IPS-18c (cell line): ENCODE measurements around the gene TCF4.

Source experiments
- H3K4me3 ChIP-seq: 2 replicates; pipeline ENCODE4 v1.7.0; 2013; ENCODE audit warnings: low read depth, mild to moderate bottlenecking, low read length, moderate library complexity; ENCODE audit not compliant: insufficient read depth
- H3K9me3 ChIP-seq: one replicate; pipeline ENCODE4 v1.6.1; 2013; ENCODE audit warnings: mild to moderate bottlenecking, low read length, moderate library complexity; ENCODE audit not compliant: control insufficient read depth, insufficient read depth

Gene TCF4

GRCh38 chr18:55420665-55421307, 167.2 kb downstream of the TCF4 start:
- no peak overlapping the region for H3K4me3 ChIP-seq

DNA sequence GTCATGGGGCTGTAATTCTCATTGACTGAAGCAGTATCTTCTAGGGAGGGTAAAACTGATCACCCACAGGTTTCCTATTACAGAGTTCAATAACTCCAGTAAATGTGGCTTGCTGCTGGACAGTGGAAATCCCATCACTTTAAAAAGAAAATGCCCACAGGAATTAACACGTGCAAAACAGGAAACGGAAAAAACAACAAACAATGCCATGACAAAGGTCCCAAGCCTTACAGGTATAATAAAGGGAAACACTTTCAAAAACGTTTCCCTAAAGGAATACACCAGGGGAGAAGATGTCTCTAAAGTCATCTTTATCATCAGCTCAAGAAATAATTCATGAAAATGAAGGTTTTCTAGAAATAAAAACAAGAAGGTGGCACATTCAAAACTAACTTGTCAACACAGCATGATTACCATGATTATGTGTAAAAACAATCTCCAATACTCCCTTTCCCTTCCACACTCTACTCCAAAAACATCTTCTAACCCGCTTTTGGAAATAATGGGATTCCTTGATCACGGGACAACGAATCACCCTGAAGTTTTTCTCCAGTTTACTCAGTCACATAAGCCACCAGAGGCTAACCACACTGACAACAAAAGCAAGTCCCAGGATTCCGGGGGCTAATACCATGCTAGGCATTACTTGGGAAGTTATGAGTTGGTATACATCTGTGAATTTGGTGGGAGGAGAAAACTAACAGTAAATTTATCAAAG, 167.9 kb downstream of the TCF4 start:
- Histone ChIP-seq H3K9me3 (no peaks in the 10 kb centered on the region), H3K4me3 (no peak overlapping the region)

More at GRCh38 chr18:55420665-55421307, 167.2 kb downstream of the TCF4 start:
- no peaks in the 10 kb centered on the region for H3K9me3 ChIP-seq

DNA sequence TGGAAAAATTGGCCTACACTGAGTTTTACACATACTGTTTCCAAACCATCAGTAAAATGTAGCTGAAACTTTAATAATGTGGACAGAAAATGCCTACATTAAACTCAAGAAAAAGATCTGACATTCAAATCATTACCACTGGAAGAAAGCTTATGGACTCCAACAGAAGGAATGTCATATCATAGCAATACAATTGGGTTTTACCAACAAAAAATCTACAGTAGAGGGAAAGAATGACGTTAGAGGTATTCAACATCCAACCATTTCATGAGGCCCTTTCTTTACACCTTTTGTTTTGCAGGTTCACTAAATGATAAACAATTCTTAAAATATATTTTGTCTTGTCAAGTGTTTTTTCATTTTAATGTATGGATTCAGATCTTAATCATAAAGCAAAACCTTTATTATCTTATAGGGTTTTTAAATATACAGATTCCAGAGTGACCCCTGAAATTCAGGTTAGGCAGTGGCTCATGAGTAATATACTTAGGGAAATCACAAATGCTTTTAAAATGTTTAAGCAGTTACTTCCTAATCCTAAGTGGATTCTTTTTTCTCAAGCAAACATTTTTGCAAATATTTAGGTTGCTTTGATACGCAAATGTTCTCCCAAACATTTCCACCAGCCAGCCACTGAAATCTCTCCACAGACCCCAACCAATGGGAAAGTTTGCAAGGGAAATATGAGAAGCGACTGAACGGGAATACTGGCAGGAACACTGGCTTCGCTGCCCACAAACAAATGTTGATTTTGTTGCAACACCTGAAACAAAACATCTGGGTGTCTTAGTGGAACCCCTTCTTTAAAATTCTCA, 168.7 kb downstream of the TCF4 start:
- no peaks in the 10 kb centered on the region for H3K9me3 ChIP-seq
- H3K4me3 ChIP-seq, result no peak overlapping the region

DNA sequence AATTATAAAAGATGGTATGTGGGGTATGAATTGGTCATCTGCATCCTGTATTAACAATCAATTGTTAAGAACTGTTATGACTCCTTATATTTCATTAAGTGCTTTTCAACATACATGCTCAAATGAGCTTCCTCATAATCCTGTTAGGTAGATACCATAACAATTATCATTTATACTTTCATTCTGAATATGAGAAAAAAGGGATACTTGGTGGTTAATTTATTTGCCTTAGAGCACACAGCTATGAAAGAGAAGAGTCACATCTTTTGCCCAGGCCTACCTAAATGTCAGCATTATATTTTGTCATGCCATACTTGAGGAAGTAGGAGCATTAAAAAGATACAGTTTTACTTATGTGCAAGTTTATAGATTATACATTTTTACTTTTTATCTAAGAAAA, 169.6 kb downstream of the TCF4 start:
- H3K9me3 ChIP-seq, result no peaks in the 10 kb centered on the region
- H3K4me3 ChIP-seq, result no peak overlapping the region

DNA sequence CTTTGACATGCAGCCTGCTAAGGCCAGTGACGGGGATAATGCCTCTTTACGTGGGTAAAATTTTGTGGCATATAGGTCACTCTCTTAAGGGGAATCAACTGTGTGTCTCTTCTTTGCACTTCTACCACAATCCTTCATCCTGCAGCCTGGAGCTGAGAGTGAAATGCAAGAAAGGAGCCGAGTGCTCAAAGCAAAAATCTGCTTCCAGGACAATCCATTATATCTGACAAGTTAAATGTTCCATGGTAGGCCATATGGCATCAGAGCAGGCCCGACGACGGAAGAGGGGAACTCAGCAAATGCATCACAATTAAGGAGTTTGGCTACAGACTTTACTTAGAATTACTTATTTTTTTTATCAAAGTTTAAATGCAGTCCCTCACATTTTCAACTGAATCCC, 171.2 kb downstream of the TCF4 start:
- Histone ChIP-seq H3K9me3 (no peaks in the 10 kb centered on the region), H3K4me3 (no peak overlapping the region)

DNA sequence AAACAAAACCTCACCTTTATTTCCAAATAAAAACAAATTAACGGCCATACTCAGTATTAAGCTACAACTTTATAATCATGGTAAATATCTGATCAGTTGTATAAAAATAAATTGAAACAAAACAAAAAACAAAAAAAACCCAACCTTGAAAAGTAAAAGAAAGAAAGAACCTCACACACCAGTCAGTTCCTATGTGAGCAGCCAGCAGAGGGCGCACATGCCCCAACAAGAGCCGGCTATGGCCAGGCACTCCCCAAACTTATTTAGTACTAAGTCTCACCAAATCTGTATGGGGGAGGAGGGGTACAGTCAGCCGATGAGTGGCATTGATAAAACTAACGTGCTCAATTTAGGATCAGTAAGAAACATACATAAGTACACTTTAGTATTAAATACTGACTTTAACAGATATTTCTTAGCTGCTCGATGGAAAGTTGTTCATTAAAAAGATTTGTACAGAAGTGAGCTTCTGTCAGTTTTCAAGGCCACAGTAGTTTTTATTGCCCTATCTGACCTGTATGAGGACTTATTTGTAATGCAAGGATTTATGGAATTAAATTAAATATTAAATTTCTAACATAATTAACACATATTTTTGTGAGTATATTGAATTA, 172.6 kb downstream of the TCF4 start:
- H3K4me3 ChIP-seq, result no peak overlapping the region
- no peaks in the 10 kb centered on the region for H3K9me3 ChIP-seq

DNA sequence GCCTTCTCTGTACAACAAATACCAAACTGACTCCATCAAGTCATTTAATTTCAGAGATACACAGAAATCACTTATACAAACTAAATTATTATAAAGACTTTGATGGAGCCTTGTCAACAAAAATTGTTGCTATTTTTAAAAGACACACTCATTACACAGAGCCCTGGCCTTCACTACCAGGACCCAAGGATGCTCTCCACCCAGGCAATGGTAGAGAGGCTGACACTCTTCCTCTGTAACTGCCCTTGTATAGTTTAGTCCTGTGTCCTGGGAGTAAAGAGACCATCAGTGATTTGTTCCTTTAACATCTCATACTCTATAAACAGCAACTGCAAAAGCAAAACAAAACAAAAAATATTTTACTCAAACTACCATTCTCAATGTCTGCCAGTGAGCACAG, 173.5 kb downstream of the TCF4 start:
- no peak overlapping the region for H3K4me3 ChIP-seq

DNA sequence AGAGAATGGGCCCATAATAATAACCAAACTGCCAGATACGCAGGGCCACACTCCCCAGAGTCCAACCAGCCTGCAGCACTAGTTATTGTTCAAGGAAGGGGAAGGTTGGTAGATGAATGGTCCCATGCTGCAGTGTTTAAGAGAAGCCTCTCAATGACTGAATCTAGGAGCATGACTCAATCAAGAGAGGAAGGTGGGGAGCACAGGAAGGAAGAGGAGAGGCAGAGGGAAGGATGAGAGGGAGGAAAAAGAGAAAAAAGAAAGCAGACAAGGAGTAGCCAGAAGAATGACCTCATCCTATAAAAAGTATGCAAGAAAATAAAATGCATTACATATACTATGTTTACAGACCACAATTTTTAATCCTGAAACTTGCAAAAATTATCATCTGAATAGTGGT, 174.5 kb downstream of the TCF4 start:
- H3K9me3 ChIP-seq, result no peaks in the 10 kb centered on the region
- H3K4me3 ChIP-seq, result no peak overlapping the region

More for the DNA sequence above, 173.5 kb downstream of the TCF4 start:
- no peaks in the 10 kb centered on the region for H3K9me3 ChIP-seq

- Histone ChIP-seq H3K4me3 (no peak overlapping the region), H3K9me3 (no peaks in the 10 kb centered on the region)
These were observed 180.0 kb downstream of the TCF4 start for GRCh38 chr18:55407774-55408535.

- Histone ChIP-seq H3K4me3 (no peak overlapping the region), H3K9me3 (no peaks in the 10 kb centered on the region)
These were observed 180.8 kb downstream of the TCF4 start for GRCh38 chr18:55407191-55407590.

- H3K4me3 ChIP-seq, result no peak overlapping the region
- H3K9me3 ChIP-seq, result no peaks in the 10 kb centered on the region
These were observed 181.5 kb downstream of the TCF4 start for GRCh38 chr18:55406451-55406991.

DNA sequence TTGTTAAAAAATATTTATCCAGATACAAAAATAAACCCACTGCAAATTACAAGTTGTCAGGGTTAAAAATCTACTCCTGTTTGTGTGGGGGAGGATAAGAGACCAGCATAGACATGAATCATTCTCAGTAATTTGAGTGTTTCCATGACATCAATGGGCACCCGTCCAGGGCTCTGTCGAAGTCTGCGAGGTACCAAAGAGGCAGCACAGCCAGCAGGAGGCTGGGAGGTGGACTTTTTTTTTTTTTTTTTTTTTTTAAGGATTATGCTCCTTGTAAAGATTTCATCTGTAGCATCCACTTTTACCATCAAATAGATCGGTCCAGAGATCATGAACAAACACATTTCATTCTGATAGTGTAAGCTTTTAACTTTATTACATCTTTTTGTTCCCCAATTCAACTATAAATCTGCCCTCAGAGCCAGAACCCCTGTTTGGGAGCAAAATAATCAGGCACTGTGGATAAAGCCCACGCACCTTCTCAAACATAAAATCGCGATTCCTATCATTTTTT, 182.0 kb downstream of the TCF4 start:
- no peaks in the 10 kb centered on the region for H3K9me3 ChIP-seq
- H3K4me3 ChIP-seq, result no peak overlapping the region

DNA sequence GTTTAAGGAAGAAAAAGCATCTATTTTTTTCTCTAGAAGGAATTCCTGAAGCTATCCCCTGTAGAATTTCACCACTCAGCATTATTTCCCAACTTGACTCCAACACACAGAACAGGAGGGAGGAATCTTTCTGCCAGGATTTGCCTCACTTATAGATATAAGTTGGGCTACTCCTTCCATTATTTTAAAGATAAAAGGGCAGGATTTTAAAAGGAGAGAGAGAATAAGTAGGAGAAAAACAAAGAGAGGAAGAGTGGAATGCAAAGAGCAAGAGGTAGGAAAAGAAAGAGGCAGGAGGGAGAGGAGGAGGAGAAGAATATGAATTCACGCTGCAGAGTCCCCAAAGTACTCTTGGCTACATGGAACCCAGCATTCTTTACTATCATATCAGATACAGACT, 182.5 kb downstream of the TCF4 start:
- H3K9me3 ChIP-seq, result no peaks in the 10 kb centered on the region
- no peak overlapping the region for H3K4me3 ChIP-seq

DNA sequence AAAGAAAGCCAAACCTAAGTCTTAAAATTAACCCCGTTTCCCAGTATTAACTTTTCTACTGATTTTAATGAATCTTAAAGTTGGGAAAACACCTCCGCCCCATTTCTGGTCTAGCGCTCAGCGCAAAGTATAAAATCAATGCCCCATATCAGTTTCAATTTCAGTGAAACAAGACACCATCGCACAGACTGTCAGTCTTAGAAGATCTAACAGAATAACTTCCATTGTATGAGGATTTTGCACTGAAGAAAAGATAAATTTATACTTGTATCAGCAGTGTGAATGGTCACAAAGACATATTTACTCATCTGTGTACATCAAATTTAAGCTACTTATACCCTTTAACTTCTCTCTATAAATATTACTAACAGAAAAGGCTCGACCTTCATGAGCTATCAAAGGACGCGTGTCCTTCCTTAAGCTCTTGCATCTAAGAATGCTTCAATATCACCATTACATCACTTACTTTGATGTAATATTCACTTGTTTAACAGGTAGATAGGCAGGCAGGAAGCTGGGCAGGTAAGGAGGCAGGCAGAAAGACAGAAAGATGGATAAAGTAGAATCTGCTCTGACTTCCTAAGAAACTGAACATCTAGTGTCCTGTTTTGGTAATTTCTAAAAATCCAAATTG, 183.0 kb downstream of the TCF4 start:
- no peak overlapping the region for H3K4me3 ChIP-seq
- no peaks in the 10 kb centered on the region for H3K9me3 ChIP-seq

GRCh38 chr18:55404136-55404830, 183.7 kb downstream of the TCF4 start:
- Histone ChIP-seq H3K4me3 (no peak overlapping the region), H3K9me3 (no peaks in the 10 kb centered on the region)
